CD4-positive, alpha-beta T cell treated with Interleukin-15 for 4 hours (primary cell): Measurements from ENCODE around the gene RAB20.
A peak's percentile ranks its signal among the peaks of the same experiment; 100 is the strongest.
"Not testable (repeated sequence)": the region's sequence is repeated elsewhere in the genome, so short reads cannot be mapped to it uniquely, and the experiment has no call there.

ENCODE experiments used
- DNase-seq: peaks from one replicate; pipeline ENCODE4 v3.0.0-alpha.2; 2020; ENCODE audit warnings: low spot score

RAB20 gene

GRCh38 chr13:110554946-110555345 lies 6.6 kb downstream of the RAB20 start:
- no peak for DNase-seq

GRCh38 chr13:110554227-110554836 lies 7.2 kb downstream of the RAB20 start:
- no peak for DNase-seq

GRCh38 chr13:110553417-110553816 lies 8.1 kb downstream of the RAB20 start:
- DNase-seq: no peak

GRCh38 chr13:110552767-110553166 lies 8.8 kb downstream of the RAB20 start:
- DNase-seq: no peak

GRCh38 chr13:110551284-110551683 lies 10.2 kb downstream of the RAB20 start:
- DNase-seq: no peak

- DNase-seq: no peak
Observed at GRCh38 chr13:110549795-110550160, 11.7 kb downstream of the RAB20 start.

GRCh38 chr13:110548891-110549794 lies 12.4 kb downstream of the RAB20 start:
- no peak for DNase-seq

- DNase-seq: no peak
Observed at GRCh38 chr13:110546926-110547325, 14.6 kb downstream of the RAB20 start.

- no peak for DNase-seq
Observed at GRCh38 chr13:110546378-110546777, 15.1 kb downstream of the RAB20 start.

GRCh38 chr13:110542169-110542796 lies 19.2 kb downstream of the RAB20 start:
- no peak for DNase-seq

- DNase-seq: no peak
Observed at GRCh38 chr13:110541526-110541920, 20.0 kb downstream of the RAB20 start.

- no peak for DNase-seq
Observed at GRCh38 chr13:110540871-110541525, 20.5 kb downstream of the RAB20 start.

GRCh38 chr13:110539894-110540293 lies 21.6 kb downstream of the RAB20 start:
- DNase-seq: no peak

GRCh38 chr13:110538632-110539031 lies 22.9 kb downstream of the RAB20 start:
- DNase-seq: no peak

GRCh38 chr13:110536006-110536693 lies 25.4 kb downstream of the RAB20 start:
- DNase-seq: peak; percentile 8

GRCh38 chr13:110535526-110535925 lies 26.0 kb downstream of the RAB20 start:
- no peak for DNase-seq

- no peak for DNase-seq
Observed at GRCh38 chr13:110533771-110534670, 27.5 kb downstream of the RAB20 start.

GRCh38 chr13:110532258-110532657 lies 29.3 kb downstream of the RAB20 start:
- DNase-seq: not testable (repeated sequence)

GRCh38 chr13:110531671-110532083 lies 29.8 kb downstream of the RAB20 start:
- DNase-seq: no peak

GRCh38 chr13:110531100-110531499 lies 30.4 kb downstream of the RAB20 start:
- DNase-seq: no peak
